ENCODE measurements around the gene H1-8. TPM values are rescaled to one million over a fixed set of nuclear protein-coding genes. Genes with fewer than 3 reads are reported as not detected.
"Not testable (repeated sequence)": the region's sequence is repeated elsewhere in the genome, so short reads cannot be mapped to it uniquely, and the experiment has no call there.

H1-8 gene
- total RNA-seq, 6 donors from 2014 or later: not detected

DNA sequence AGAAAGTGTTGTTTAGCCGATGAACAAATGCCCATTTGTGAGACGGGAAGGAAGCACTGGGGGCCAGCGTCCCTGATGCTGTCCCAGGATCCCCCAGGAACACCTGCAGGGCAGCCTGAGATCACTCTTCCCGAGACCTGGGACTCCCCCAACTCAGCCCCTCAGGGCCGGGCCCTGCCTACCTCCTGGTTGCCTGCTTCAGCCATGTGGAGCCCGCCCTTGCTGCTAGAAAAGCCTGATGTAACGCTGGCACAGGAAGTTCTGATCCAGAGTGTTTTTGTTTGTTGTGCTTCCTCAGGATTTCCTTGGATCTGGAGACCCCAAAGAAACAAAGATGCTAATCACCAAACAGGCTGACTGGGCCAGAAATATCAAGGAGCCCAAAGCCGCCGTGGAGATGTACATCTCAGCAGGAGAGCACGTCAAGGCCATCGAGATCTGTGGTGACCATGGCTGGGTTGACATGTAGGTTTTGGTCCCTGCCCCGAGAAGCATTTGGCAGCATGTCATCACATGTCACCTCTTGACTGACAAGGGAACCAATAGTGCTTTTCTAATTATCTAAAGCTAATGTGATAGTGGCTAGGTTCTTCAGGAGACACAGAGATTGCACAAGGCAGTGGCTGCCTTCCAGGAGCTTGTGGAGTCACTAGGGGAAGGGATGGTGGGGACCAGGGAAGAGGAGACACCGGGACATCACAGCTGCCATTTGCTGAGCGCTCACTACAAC lies 43.2 kb upstream of the H1-8 start:
- H3K4me1 ChIP-seq: peaks cover 26 to 53% (median 33%) of the 10 kb centered on the region in 4 donors
- not testable (repeated sequence) for H3K27me3 ChIP-seq; H3K9me3 ChIP-seq; H3K4me3 ChIP-seq; DNase-seq; ATAC-seq (ENCODE audit: low FRiP score in 2 of 2)
- TF ChIP-seq EP300 (IDR thresholded peaks at IDR 0.05): peak in 1 of 4 donors; percentile 91
- peaks cover 0 to 31% (median 13%) of the 10 kb centered on the region in 4 donors for H3K36me3 ChIP-seq
- 66 to 77% methylated on average over 7 to 14 of the region's 14 CpGs for WGBS, 2 donors
- H3K27ac ChIP-seq: peak overlapping the region; percentile 76 to 87 (median 82)

DNA sequence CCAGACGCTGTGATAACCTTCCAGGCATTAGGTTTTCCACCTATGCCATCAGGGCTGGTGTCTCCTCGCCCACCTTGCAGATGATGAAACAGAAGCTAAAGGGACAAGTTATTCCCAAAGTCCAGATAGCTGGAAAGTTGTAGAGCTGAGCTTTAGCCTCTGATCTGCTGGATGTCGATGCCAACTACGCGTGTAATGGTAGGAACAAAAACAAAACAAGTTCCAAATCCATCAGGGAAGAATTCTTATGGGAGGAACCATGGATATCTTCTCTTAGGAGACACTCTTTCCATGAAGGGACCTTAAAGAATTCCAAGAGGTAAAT lies 42.7 kb upstream of the H1-8 start:
- WGBS, 2 donors: 74 to 80% methylated on average over 5 of the region's 5 CpGs
- Histone ChIP-seq H3K4me3 (no peak overlapping the region), H3K4me1 (peaks cover 26 to 51% (median 30%) of the 10 kb centered on the region in 4 donors), H3K9me3 (no peaks in the 10 kb centered on the region), H3K27ac (peak overlapping the region; percentile 53 to 87 (median 76)), H3K36me3 (peaks cover under 1 to 36% (median 13%) of the 10 kb centered on the region in 4 donors), H3K27me3 (no peaks in the 10 kb centered on the region)
- DNase-seq: no peak
- TF ChIP-seq POLR2A (IDR thresholded peaks at IDR 0.05): no peak
- no peak for TF ChIP-seq POLR2AphosphoS5 (IDR thresholded peaks at IDR 0.05)
- TF ChIP-seq CTCF (IDR thresholded peaks at IDR 0.05): no peak
- no peak for TF ChIP-seq EP300 (IDR thresholded peaks at IDR 0.05)
- no peak for ATAC-seq (ENCODE audit: low FRiP score in 2 of 2)

DNA sequence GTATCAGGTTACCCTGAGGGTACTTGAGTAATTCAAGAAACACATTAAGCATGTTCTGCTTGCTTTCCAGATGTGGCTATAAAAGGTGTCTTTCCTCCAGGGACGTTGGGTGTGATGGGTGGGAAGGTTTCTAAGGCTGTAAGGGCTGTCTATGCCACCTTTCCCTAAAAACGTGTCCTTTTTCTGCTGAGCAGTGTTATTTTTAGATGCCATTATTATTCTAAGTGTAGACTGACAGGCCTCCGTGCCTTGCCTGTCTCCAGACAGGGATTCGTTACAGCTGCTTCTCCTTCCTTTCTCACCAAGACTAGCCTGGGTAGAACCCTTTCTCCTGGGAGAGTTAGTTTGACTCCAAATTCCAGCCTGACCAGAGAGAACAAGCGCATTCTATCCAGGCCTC lies 41.3 kb upstream of the H1-8 start:
- Histone ChIP-seq H3K36me3 (peaks cover 3 to 44% (median 16%) of the 10 kb centered on the region in 4 donors), H3K9me3 (no peaks in the 10 kb centered on the region), H3K4me3 (no peak overlapping the region), H3K27ac (peak overlapping the region; percentile 9 to 87 (median 40)), H3K27me3 (no peaks in the 10 kb centered on the region), H3K4me1 (peaks cover 23 to 46% (median 30%) of the 10 kb centered on the region in 4 donors)
- no peak for TF ChIP-seq CTCF (IDR thresholded peaks at IDR 0.05)
- no peak for TF ChIP-seq POLR2A (IDR thresholded peaks at IDR 0.05)
- no peak for TF ChIP-seq POLR2AphosphoS5 (IDR thresholded peaks at IDR 0.05)
- TF ChIP-seq EP300 (IDR thresholded peaks at IDR 0.05): no peak
- no peak for ATAC-seq (ENCODE audit: low FRiP score in 2 of 2)
- no peak for DNase-seq
- WGBS, 2 donors: 77 to 86% methylated on average over 5 of the region's 5 CpGs

GRCh38 chr3:129502641-129503408 lies 40.1 kb upstream of the H1-8 start:
- WGBS, 2 donors: 96 to 97% methylated on average over 18 of the region's 18 CpGs
- peaks cover 3 to 54% (median 20%) of the 10 kb centered on the region in 4 donors for H3K36me3 ChIP-seq

GRCh38 chr3:129503471-129504291 lies 39.3 kb upstream of the H1-8 start:
- TF ChIP-seq POLR2AphosphoS5 (IDR thresholded peaks at IDR 0.05) (no peak), CTCF (IDR thresholded peaks at IDR 0.05) (no peak), POLR2A (IDR thresholded peaks at IDR 0.05) (no peak), EP300 (IDR thresholded peaks at IDR 0.05) (no peak)
- no peaks in the 10 kb centered on the region for H3K9me3 ChIP-seq
- no peak overlapping the region for H3K4me3 ChIP-seq
- 86 to 93% methylated on average over 13 of the region's 13 CpGs for WGBS, 2 donors
- no peaks in the 10 kb centered on the region for H3K27me3 ChIP-seq
- ATAC-seq (ENCODE audit: low FRiP score in 2 of 2): no peak
- peaks cover 15 to 33% (median 18%) of the 10 kb centered on the region in 4 donors for H3K4me1 ChIP-seq
- peak overlapping the region in 3 of 4 donors; percentile 17 to 87 (median 53) for H3K27ac ChIP-seq
- peaks cover 3 to 58% (median 21%) of the 10 kb centered on the region in 4 donors for H3K36me3 ChIP-seq
- no peak for DNase-seq

More at GRCh38 chr3:129502641-129503408, 40.1 kb upstream of the H1-8 start:
- Histone ChIP-seq H3K27ac (peak overlapping the region in 3 of 4 donors; percentile 17 to 87 (median 53)), H3K9me3 (no peaks in the 10 kb centered on the region), H3K4me1 (peaks cover 20 to 38% (median 27%) of the 10 kb centered on the region in 4 donors), H3K27me3 (no peaks in the 10 kb centered on the region), H3K4me3 (no peak overlapping the region)
- no peak for ATAC-seq (ENCODE audit: low FRiP score in 2 of 2)
- no peak for DNase-seq
- TF ChIP-seq POLR2AphosphoS5 (IDR thresholded peaks at IDR 0.05): no peak

Measured in upper lobe of left lung (tissue), 6 donors.